GM10266 (cell line): ENCODE measurements around the gene CASZ1.

ENCODE experiments used
- DNase-seq: peaks from one replicate; pipeline ENCODE4 v3.0.0; 2012; ENCODE audit errors: extremely low spot score
- CTCF ChIP-seq: IDR thresholded peaks from 2 replicates; pipeline ENCODE4 v1.5.1; 2012; ENCODE audit warnings: mild to moderate bottlenecking, low read depth; ENCODE audit not compliant: control insufficient read depth, insufficient read depth; ENCODE audit errors: missing control alignments

Gene CASZ1

GRCh38 chr1:10835822-10836421 lies 39.5 kb upstream of the CASZ1 start:
- no peak for TF ChIP-seq CTCF
- peak; percentile 61 for DNase-seq

- no peak for TF ChIP-seq CTCF
- no peak for DNase-seq
These were observed 39.0 kb upstream of the CASZ1 start for GRCh38 chr1:10835421-10835820.

GRCh38 chr1:10834770-10835412 lies 38.4 kb upstream of the CASZ1 start:
- DNase-seq: no peak
- TF ChIP-seq CTCF: no peak

GRCh38 chr1:10833630-10834557 lies 37.4 kb upstream of the CASZ1 start:
- no peak for TF ChIP-seq CTCF
- DNase-seq: peak; percentile 44

- DNase-seq: no peak
- TF ChIP-seq CTCF: no peak
These were observed 36.3 kb upstream of the CASZ1 start for GRCh38 chr1:10832703-10833102.

- no peak for TF ChIP-seq CTCF
- DNase-seq: no peak
These were observed 34.7 kb upstream of the CASZ1 start for GRCh38 chr1:10830961-10831668.
